ENCODE measurements around the gene RAI1. TPM values are rescaled to one million over a fixed set of nuclear protein-coding genes. Genes with fewer than 3 reads are reported as not detected.

RAI1 gene
- total and polyA plus RNA-seq, 7 donors: 1.8 to 31.9 (median 9.3) TPM

DNA sequence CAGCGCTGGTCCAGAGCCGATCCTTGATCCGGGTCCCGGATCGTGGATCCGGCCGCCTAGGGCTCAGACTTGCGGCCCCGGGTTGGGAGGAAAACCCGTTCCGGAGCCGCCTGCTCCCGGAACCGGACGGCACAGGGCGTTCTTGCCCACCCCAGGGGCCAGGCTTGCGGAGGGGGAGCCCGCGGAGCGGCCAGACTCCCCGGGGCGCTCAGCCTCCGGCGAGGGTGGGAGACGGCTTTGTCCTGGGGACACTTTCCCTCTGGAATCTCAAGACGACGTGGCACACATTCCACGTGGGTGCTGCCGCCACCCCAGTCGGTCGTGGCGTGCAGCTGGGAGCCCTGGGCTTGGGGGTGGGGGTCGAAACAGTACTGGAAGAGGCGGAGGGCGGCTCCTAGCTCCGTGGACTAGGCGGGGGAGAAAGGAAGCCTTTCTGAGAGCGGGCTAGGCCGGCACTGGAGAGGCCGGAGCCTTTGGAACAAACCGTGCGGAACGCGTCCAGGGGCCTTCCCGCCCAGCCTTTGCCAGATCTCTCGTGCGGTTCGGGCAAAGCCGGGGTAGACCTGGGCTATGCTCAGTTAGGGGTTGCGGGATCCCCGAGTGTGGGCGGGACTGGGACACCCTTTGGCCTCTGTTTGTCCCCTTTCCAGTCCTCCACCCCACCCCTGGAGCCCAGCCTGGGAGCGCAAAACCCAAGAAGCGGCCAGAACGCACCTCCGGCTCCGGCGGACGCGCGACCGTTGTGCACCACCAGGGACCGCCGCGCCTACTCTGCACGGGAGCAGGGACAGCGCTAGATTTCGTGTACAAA lies 129.0 kb downstream of the RAI1 start:
- H3K4me3 ChIP-seq: peak overlapping the region; percentile 4 to 48 (median 36)
- H3K27ac ChIP-seq: peak overlapping the region; percentile 70 to 90 (median 83)
- WGBS, 2 donors: 78 to 83% methylated on average over 68 of the region's 68 CpGs
- no peaks in the 10 kb centered on the region for H3K9me3 ChIP-seq
- peaks cover 0 to 61% (median 51%) of the 10 kb centered on the region in 4 donors for H3K4me1 ChIP-seq
- peaks cover 11 to 38% (median 21%) of the 10 kb centered on the region in 4 donors for H3K36me3 ChIP-seq
- intact Hi-C loops (cut with DNase I): loop anchor here (5.0 kb wide), 2 partner anchors 128 to 162 kb away; partner anchors contain the start of genes DRC3, RAI1 and TOM1L2
- no peaks in the 10 kb centered on the region for H3K27me3 ChIP-seq
- TF ChIP-seq POLR2AphosphoS5 (IDR thresholded peaks at IDR 0.05): peak in 3 of 4 donors; percentile 25 to 49 (median 27)
- TF ChIP-seq, protein P1, sequence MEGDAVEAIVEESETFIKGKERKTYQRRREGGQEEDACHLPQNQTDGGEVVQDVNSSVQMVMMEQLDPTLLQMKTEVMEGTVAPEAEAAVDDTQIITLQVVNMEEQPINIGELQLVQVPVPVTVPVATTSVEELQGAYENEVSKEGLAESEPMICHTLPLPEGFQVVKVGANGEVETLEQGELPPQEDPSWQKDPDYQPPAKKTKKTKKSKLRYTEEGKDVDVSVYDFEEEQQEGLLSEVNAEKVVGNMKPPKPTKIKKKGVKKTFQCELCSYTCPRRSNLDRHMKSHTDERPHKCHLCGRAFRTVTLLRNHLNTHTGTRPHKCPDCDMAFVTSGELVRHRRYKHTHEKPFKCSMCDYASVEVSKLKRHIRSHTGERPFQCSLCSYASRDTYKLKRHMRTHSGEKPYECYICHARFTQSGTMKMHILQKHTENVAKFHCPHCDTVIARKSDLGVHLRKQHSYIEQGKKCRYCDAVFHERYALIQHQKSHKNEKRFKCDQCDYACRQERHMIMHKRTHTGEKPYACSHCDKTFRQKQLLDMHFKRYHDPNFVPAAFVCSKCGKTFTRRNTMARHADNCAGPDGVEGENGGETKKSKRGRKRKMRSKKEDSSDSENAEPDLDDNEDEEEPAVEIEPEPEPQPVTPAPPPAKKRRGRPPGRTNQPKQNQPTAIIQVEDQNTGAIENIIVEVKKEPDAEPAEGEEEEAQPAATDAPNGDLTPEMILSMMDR (IDR thresholded peaks at IDR 0.05): no peak
- peak; percentile 86 for DNase-seq

DNA sequence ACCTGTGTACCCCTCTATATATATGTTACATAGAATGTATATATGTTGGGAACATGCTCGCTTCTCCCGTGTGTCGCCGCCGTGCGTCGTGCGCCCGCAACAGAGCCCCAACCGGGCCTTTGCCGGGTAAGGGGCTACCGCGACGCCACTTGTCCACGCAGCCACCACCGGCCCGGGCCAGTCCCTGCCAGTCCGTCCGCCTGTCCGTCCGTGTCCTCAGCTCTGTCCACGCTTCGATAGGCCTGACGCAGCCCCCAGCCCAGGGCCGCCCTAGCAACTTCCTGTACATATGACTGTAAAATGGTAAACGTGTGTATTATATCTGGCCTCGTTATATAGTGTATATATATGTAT lies 129.6 kb downstream of the RAI1 start:
- WGBS, 2 donors: 89% methylated on average over 27 of the region's 27 CpGs
- H3K9me3 ChIP-seq: no peaks in the 10 kb centered on the region
- H3K27me3 ChIP-seq: no peaks in the 10 kb centered on the region
- intact Hi-C loops (cut with DNase I): loop anchor here (5.0 kb wide), 2 partner anchors 129 to 161 kb away; partner anchors contain the start of genes DRC3, RAI1 and TOM1L2
- H3K36me3 ChIP-seq: peaks cover 11 to 35% (median 21%) of the 10 kb centered on the region in 4 donors
- peaks cover 0 to 66% (median 57%) of the 10 kb centered on the region in 4 donors for H3K4me1 ChIP-seq
- peak overlapping the region in 3 of 4 donors; percentile 4 to 48 (median 45) for H3K4me3 ChIP-seq
- H3K27ac ChIP-seq: peak overlapping the region in 3 of 4 donors; percentile 79 to 90 (median 87)
- TF ChIP-seq EP300 (IDR thresholded peaks at IDR 0.05) (no peak), POLR2A (IDR thresholded peaks at IDR 0.05) (no peak), POLR2AphosphoS5 (IDR thresholded peaks at IDR 0.05) (no peak)
- TF ChIP-seq, protein P1 (IDR thresholded peaks at IDR 0.05): no peak
- DNase-seq: no peak

DNA sequence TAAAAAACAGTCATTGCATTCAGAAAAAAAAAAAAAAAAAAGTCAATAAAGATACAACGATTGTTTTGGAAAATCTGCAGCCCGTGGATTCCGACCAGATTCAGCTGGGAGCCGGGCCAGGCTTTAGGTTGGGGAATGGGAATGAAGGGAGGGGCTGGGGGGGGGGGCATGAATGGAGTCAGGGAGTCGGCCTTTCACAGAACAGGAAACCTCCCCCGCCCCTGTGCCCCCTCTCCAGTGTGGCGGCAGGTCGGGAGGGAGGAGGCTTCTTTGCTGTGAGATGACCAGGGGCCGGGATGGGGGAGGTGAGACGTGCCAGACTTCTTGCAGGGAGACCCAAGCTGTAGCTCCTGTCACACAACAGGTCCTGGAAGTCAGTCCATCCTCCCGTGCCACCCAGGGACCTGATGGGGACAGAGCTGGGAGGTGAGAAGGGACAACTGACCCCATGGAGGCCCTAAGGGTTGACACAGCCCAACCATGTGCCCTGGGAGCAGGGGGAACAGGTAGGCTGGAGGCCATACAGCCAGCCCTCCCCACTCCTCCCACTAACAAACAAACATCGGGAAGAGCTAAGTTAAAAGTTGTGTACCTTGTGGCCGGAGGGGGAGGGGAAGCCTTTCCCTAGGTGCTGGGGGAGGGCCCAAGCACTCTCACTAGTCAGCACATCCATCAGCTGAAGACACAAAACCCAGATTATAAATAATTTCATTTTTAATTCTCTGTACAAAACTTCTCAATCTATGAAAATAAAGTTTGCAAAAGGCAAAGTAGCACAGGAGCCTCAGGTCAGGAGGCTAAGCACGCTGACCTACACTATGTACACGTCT lies 130.3 kb downstream of the RAI1 start:
- Histone ChIP-seq H3K4me1 (peaks cover 0 to 66% (median 57%) of the 10 kb centered on the region in 4 donors), H3K27me3 (no peaks in the 10 kb centered on the region), H3K27ac (peak overlapping the region; percentile 31 to 90 (median 83)), H3K4me3 (no peak overlapping the region), H3K36me3 (peaks cover 11 to 36% (median 27%) of the 10 kb centered on the region in 4 donors), H3K9me3 (no peaks in the 10 kb centered on the region)
- TF ChIP-seq POLR2A (IDR thresholded peaks at IDR 0.05) (no peak), POLR2AphosphoS5 (IDR thresholded peaks at IDR 0.05) (no peak), EP300 (IDR thresholded peaks at IDR 0.05) (no peak)
- TF ChIP-seq, protein P1 (IDR thresholded peaks at IDR 0.05): no peak
- no peak for DNase-seq
- 50 to 61% methylated on average over 15 of the region's 15 CpGs for WGBS, 2 donors
- intact Hi-C loops (cut with DNase I): loop anchor here (1.0 to 5.0 kb wide), 4 partner anchors 49 to 161 kb away; partner anchors contain the start of genes DRC3, RAI1 and TOM1L2

DNA sequence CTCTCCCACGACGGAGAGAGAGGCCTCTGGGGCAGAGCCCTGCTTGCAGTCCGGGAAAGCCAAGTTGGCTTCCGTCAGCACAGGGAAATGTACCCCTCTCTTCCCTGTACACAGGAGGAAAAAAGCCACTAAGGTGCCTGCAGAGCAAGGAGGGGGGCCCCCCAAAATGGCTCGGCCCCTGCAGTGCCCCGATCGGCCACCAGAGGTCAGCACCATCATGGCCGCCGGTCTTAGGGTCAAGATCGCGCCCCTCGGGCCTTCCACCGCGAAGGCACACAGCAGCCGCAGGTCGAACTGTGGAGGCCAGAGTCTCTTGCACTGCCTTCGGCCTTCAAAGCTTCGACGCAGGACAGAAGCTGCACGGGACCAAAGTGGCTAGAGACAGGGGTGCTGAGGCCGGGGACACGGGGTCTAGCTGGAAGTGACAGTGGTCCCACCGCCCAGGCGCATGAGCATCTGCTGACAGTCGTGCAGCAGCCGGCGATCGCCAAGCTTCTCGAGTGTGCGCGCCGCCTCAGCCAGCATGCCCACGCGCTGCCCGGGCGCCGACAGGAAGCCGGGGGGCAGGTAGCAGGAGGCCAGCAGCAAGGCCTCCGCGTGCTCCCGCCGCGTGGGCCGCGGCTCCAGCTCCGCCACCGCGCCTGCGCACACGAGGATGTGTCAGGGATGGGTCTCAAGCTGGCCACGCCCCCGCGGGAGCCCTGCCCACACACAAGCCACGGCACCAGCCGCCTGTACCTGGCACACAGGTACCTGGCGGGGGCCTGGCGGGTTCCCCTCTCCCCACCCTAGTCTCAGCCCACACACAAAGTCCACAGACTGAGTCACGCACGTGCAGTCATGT lies 131.2 kb downstream of the RAI1 start:
- 62 to 67% methylated on average over 59 of the region's 59 CpGs for WGBS, 2 donors

More for the DNA sequence above, 131.2 kb downstream of the RAI1 start:
- Histone ChIP-seq H3K27ac (peak overlapping the region; percentile 31 to 90 (median 83)), H3K36me3 (peaks cover 11 to 45% (median 35%) of the 10 kb centered on the region in 4 donors), H3K4me1 (peaks cover 0 to 66% (median 57%) of the 10 kb centered on the region in 4 donors), H3K9me3 (no peaks in the 10 kb centered on the region), H3K27me3 (no peaks in the 10 kb centered on the region), H3K4me3 (no peak overlapping the region)
- DNase-seq: peak; percentile 89
- TF ChIP-seq, protein P1 (IDR thresholded peaks at IDR 0.05): peak; percentile 99 to 100 (median 100)
- TF ChIP-seq POLR2AphosphoS5 (IDR thresholded peaks at IDR 0.05) (peak in 3 of 4 donors; percentile 13 to 41 (median 23)), EP300 (IDR thresholded peaks at IDR 0.05) (no peak), POLR2A (IDR thresholded peaks at IDR 0.05) (no peak)
- intact Hi-C loops (cut with DNase I): loop anchor here (1.0 to 5.0 kb wide), 4 partner anchors 48 to 160 kb away; partner anchors contain the start of genes DRC3, RAI1 and TOM1L2

All from sigmoid colon (tissue), 7 donors.